K562 (cell line): ENCODE results near the gene DCLK1. TPM values are rescaled to one million over a fixed set of nuclear protein-coding genes. Genes with fewer than 3 reads are reported as not detected.

Experiments
- ATAC-seq: fragments of 200-7000 bp; cut with Tn5 transposase; 3 replicates; pipeline ENCODE4 v1.9.1; 2020; ENCODE audit warnings: moderate library complexity
- BruUV-seq: library from RNA; stranded (reverse); fragments of 400-500 nt; replicated peaks from 2 replicates; lab custom pipeline; 2021; lab: Mats Ljungman, UMichigan
- CTCF ChIA-PET: fragments of 300-600 bp; formaldehyde crosslinking; extraction: SDS; loops from one replicate; lab custom pipeline; 2021; ENCODE audit warnings: low intra/inter-chr PET ratio; lab: Yijun Ruan, JAX
- POLR2A ChIA-PET: fragments of 300-600, 350-650 bp; sonication (Branson Sonifier 250); formaldehyde crosslinking; extraction: SDS; loops from one replicate; lab custom pipeline; 2021; ENCODE audit warnings: antibody characterized with exemption, inconsistent platforms; lab: Yijun Ruan, JAX
- DNase-seq, 4 experiments: peaks; one replicate each; pipeline versions ENCODE4 v3.0.0 to v3.0.0-alpha.2; 2011 to 2018; ENCODE audit warnings: low spot score in 3 of 4, mixed read lengths in 3 of 4; ENCODE audit errors: extremely low read depth in 1 of 4
- FAIRE-seq: peaks from 2 replicates; lab custom pipeline; 2011; peaks lifted over from hg19 to GRCh38; lab: Jason Lieb, UNC
- H2AFZ ChIP-seq: 2 replicates; pipeline ENCODE4 v1.6.0; 2011; ENCODE audit warnings: low read depth, low read length, control low read depth, inconsistent platforms
- H3K27ac ChIP-seq: fragments of 200-600 bp; 3 replicates; pipeline ENCODE4 v1.8.0; 2011; ENCODE audit warnings: low read depth, mild to moderate bottlenecking, control low read depth, inconsistent platforms, low read length, moderate library complexity, mixed read lengths; ENCODE audit errors: extremely low read depth
- H3K27me3 ChIP-seq, 2 experiments: fragments of 300-600 bp in 1 of 2; 2 replicates in 1 of 2; 3 replicates in 1 of 2; pipeline versions ENCODE4 v1.6.0 to v1.8.0; 2011; ENCODE audit warnings: inconsistent platforms in 2 of 2, low read length in 2 of 2, mild to moderate bottlenecking in 1 of 2, mixed read lengths in 1 of 2, moderate library complexity in 1 of 2; ENCODE audit not compliant: control insufficient read depth in 2 of 2, insufficient read depth in 2 of 2
- H3K36me3 ChIP-seq: fragments of 300-600 bp; 3 replicates; pipeline ENCODE4 v1.8.0; 2011; ENCODE audit warnings: mild to moderate bottlenecking, low read length, inconsistent platforms; ENCODE audit not compliant: control insufficient read depth, insufficient read depth
- H3K4me1 ChIP-seq, 2 experiments: fragments of 200-600 bp in 1 of 2; replicated peaks in 1 of 2; 2 replicates in 1 of 2; 3 replicates in 1 of 2; pipeline versions ENCODE4 v1.5.1 to v1.8.0; 2011; ENCODE audit warnings: inconsistent platforms in 2 of 2, low read length in 2 of 2, mild to moderate bottlenecking in 1 of 2, mixed read lengths in 1 of 2, moderate library complexity in 1 of 2; ENCODE audit not compliant: control insufficient read depth in 2 of 2, insufficient read depth in 2 of 2
- H3K4me2 ChIP-seq: 2 replicates; pipeline ENCODE4 v1.6.1; 2011; ENCODE audit warnings: low read length, control low read depth, inconsistent platforms, mixed read lengths; ENCODE audit not compliant: insufficient read depth
- H3K4me3 ChIP-seq: fragments of 200-600 bp; sonication (generic), shearing (Covaris generic); 2 replicates; pipeline ENCODE4 v1.5.1; 2016; ENCODE audit warnings: control low read depth, inconsistent platforms
- H3K79me2 ChIP-seq: fragments of 200-600 bp; 3 replicates; pipeline ENCODE4 v1.8.0; 2011; ENCODE audit warnings: low read length, inconsistent platforms; ENCODE audit not compliant: control insufficient read depth, insufficient read depth
- H3K9ac ChIP-seq, 2 experiments: 2 replicates each; pipeline versions ENCODE4 v1.6.0 to v1.6.1; 2011; ENCODE audit warnings: low read depth in 2 of 2, low read length in 2 of 2, control low read depth in 1 of 2, inconsistent platforms in 1 of 2, mild to moderate bottlenecking in 1 of 2, mixed read lengths in 1 of 2; ENCODE audit not compliant: insufficient read depth in 1 of 2
- H3K9me1 ChIP-seq: one replicate; pipeline ENCODE4 v1.6.0; 2011; ENCODE audit warnings: inconsistent platforms, mild to moderate bottlenecking, low read length, moderate library complexity; ENCODE audit not compliant: control insufficient read depth, insufficient read depth
- H3K9me3 ChIP-seq: replicated peaks from 2 replicates; pipeline ENCODE4 v1.5.1; 2011; ENCODE audit warnings: low read depth, low read length, inconsistent platforms; ENCODE audit not compliant: control insufficient read depth, insufficient read depth
- H4K20me1 ChIP-seq: replicated peaks from 2 replicates; pipeline ENCODE4 v1.6.1; 2011; ENCODE audit warnings: low read length, inconsistent platforms, mixed read lengths; ENCODE audit not compliant: control insufficient read depth, insufficient read depth
- ELF2 ChIP-seq: fragments of 250-450 bp; sonication (Bioruptor Pico); IDR thresholded peaks from 2 replicates; pipeline ENCODE4 v1.5.0; 2021; ENCODE audit warnings: mild to moderate bottlenecking
- EWSR1 ChIP-seq: fragments of 450-650 bp; IDR thresholded peaks from 2 replicates; pipeline ENCODE4 v1.6.1; 2018; ENCODE audit warnings: borderline replicate concordance, mild to moderate bottlenecking, low read depth, moderate library complexity; ENCODE audit not compliant: partially characterized antibody
- RUNX1 ChIP-seq: sonication (generic); IDR thresholded peaks from 2 replicates; pipeline ENCODE4 v1.6.1; 2016; ENCODE audit warnings: antibody characterized with exemption, low read depth
- ZNF384 ChIP-seq: IDR thresholded peaks from 2 replicates; pipeline ENCODE4 v1.6.1; 2012; ENCODE audit warnings: low read depth, low read length, improper control_type of control experiment
- WGBS: fragments of 100-300 bp; shearing (Covaris generic); methylation state at CpG from one replicate; pipeline ENCODE4 v1.1.6; 2016; ENCODE audit warnings: low coverage, mixed read lengths; ENCODE audit not compliant: insufficient coverage; ENCODE audit errors: missing lambda C conversion rate; 5-methylcytosine and 5-hydroxymethylcytosine counted together
- in situ Hi-C: fragments of 300-500 bp; cut with MboI; formaldehyde crosslinking; loops from 4 replicates; pipeline ENCODE4 v1.15.0; 2018; ENCODE audit warnings: inconsistent platforms, mixed read lengths
- intact Hi-C: fragments of 100-400 bp; cut with micrococcal nuclease; formaldehyde crosslinking; loops from 2 replicates; pipeline ENCODE4 v1.14.2; 2022
- polyA plus RNA-seq, 8 experiments: library from polyadenylated mRNA; depleted of rRNA in 4 of 8; stranded (reverse) in 5 of 8; unstranded in 3 of 8; fragments of >200 nt; fragmentation: Nextera tagmentation in 2 of 8; fragmentation: Illumina TruSeq in 1 of 8; extraction: Ambion mirVana in 2 of 8; extraction: Trizol in 1 of 8; gene quantifications; 2 replicates each; pipeline versions ENCODE4 v1.2.1 to v1.2.3, GENCODE V29; 2011 to 2014; ENCODE audit warnings: inconsistent platforms in 1 of 8, missing spikeins in 1 of 8
- total RNA-seq, 7 experiments: library from RNA; depleted of rRNA in 6 of 7; stranded (reverse); fragments of >200 nt in 6 of 7; fragmentation: Illumina TruSeq in 2 of 7; extraction: Trizol in 2 of 7; gene quantifications; 2 replicates each; pipeline versions ENCODE4 v1.2.1 to v1.2.3, GENCODE V29; 2011 to 2021; ENCODE audit warnings: low replicate concordance in 1 of 7
- TF ChIP-seq, protein P1 (sequence below): sonication (generic); formaldehyde crosslinking; IDR thresholded peaks from 2 replicates; pipeline ENCODE4 v1.8.1; 2023; ENCODE audit warnings: mild to moderate bottlenecking, missing genetic modification reagents, moderate library complexity

The DCLK1 gene
- total and polyA plus RNA-seq, 9 of the 15 experiments (the other 6 are each of a cell fraction or from before 2014, with no cell fraction given): 0.07 TPM; not detected in 8

DNA sequence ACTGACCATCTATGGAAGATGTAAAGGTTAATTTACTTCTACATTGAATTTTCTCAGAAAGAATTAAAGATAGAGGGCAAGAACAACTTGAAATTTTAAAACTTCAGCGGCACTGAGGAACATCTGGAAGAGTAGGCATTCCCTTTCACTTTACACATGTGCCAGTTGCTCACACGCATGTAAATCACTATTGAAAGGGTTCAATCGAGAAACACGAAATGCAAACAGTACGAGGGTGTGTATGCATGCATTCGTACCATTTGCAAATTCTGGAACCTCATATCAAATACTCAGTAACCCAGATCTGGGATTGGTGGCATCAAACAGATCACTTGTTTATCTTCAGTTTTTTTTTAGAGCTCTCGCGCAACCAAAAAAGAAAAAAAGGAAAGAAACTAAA lies 339.2 kb downstream of the DCLK1 start:
- Histone ChIP-seq H3K79me2 (no peaks in the 10 kb centered on the region), H3K9me1 (no peaks in the 10 kb centered on the region), H3K36me3 (no peaks in the 10 kb centered on the region), H4K20me1 (no peaks in the 10 kb centered on the region), H2AFZ (no peak overlapping the region), H3K27ac (no peak overlapping the region), H3K4me3 (no peak overlapping the region), H3K9ac (no peak overlapping the region), H3K27me3 (no peaks in the 10 kb centered on the region), H3K4me1 (no peaks in the 10 kb centered on the region), H3K9me3 (no peaks in the 10 kb centered on the region)
- in situ Hi-C loops: no loop called here
- POLR2A ChIA-PET: no interaction called here
- CTCF ChIA-PET: no interaction called here
- BruUV-seq: no TSS peak
- intact Hi-C loops: no loop called here
- DNase-seq (no peak), ATAC-seq (no peak)
- TF ChIP-seq RUNX1 (no peak), ZNF384 (no peak), ELF2 (no peak), EWSR1 (no peak)
- TF ChIP-seq, protein P1, sequence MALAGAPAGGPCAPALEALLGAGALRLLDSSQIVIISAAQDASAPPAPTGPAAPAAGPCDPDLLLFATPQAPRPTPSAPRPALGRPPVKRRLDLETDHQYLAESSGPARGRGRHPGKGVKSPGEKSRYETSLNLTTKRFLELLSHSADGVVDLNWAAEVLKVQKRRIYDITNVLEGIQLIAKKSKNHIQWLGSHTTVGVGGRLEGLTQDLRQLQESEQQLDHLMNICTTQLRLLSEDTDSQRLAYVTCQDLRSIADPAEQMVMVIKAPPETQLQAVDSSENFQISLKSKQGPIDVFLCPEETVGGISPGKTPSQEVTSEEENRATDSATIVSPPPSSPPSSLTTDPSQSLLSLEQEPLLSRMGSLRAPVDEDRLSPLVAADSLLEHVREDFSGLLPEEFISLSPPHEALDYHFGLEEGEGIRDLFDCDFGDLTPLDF (CRISPR knock-in tag): no peak
- TF ChIP-seq, all 486 proteins: peak for 0
- no peak overlapping the region for H3K4me2 ChIP-seq
- WGBS: 8% methylated on average over 8 of the region's 8 CpGs
- FAIRE-seq: no peak
